ENCODE data around the gene CELF3.

CELF3 gene

GRCh38 chr1:151711044-151711800 lies 5.4 kb downstream of the CELF3 start:
- Histone ChIP-seq H3K27me3 (ENCODE audit: control insufficient read depth, insufficient read depth, low read length) (no peaks in the 10 kb centered on the region), H3K36me3 (ENCODE audit: control insufficient read depth, insufficient read depth, low read length) (no peaks in the 10 kb centered on the region), H3K27ac (ENCODE audit: low read depth, low read length) (no peak overlapping the region), H3K4me3 (ENCODE audit: low read depth, low read length) (no peak overlapping the region), H3K4me1 (ENCODE audit: control insufficient read depth, insufficient read depth, low read length) (no peaks in the 10 kb centered on the region), H3K9ac (ENCODE audit: low read depth, low read length) (no peak overlapping the region), H3K9me3 (ENCODE audit: control insufficient read depth, insufficient read depth, low read length) (no peaks in the 10 kb centered on the region)

GRCh38 chr1:151710187-151710840 lies 6.3 kb downstream of the CELF3 start:
- Histone ChIP-seq H3K4me1 (ENCODE audit: control insufficient read depth, insufficient read depth, low read length) (no peaks in the 10 kb centered on the region), H3K9me3 (ENCODE audit: control insufficient read depth, insufficient read depth, low read length) (no peaks in the 10 kb centered on the region), H3K9ac (ENCODE audit: low read depth, low read length) (no peak overlapping the region), H3K27ac (ENCODE audit: low read depth, low read length) (no peak overlapping the region), H3K4me3 (ENCODE audit: low read depth, low read length) (no peak overlapping the region), H3K36me3 (ENCODE audit: control insufficient read depth, insufficient read depth, low read length) (no peaks in the 10 kb centered on the region), H3K27me3 (ENCODE audit: control insufficient read depth, insufficient read depth, low read length) (no peaks in the 10 kb centered on the region)

DNA sequence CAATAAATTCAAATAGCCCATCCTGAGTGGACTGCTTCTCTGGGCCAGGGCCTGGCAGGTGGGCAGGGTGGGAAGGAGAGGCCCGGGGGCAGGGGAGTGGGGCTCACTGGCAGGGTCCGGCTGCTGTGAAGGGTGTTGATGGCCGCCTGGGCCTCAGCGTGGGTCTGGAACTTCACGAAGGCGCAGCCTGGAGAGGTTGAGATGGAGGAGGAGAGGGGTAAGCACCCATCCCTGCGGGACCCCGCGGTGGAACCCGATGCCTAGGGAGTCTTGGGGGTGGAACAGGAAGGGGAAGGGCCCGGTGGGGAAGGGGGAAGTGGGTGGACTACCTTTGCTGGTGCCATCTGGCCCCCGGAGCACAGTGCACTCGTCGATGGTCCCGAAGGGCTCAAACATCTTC lies 7.7 kb downstream of the CELF3 start:
- H3K27me3 ChIP-seq (ENCODE audit: control insufficient read depth, insufficient read depth, low read length), result no peaks in the 10 kb centered on the region
- H3K27ac ChIP-seq (ENCODE audit: low read depth, low read length), result no peak overlapping the region
- no peaks in the 10 kb centered on the region for H3K36me3 ChIP-seq (ENCODE audit: control insufficient read depth, insufficient read depth, low read length)
- H3K4me3 ChIP-seq (ENCODE audit: low read depth, low read length), result no peak overlapping the region
- H3K9me3 ChIP-seq (ENCODE audit: control insufficient read depth, insufficient read depth, low read length), result no peaks in the 10 kb centered on the region
- H3K4me1 ChIP-seq (ENCODE audit: control insufficient read depth, insufficient read depth, low read length), result no peaks in the 10 kb centered on the region
- H3K9ac ChIP-seq (ENCODE audit: low read depth, low read length), result no peak overlapping the region

GRCh38 chr1:151707541-151708065 lies 9.0 kb downstream of the CELF3 start:
- Histone ChIP-seq H3K4me3 (ENCODE audit: low read depth, low read length) (no peak overlapping the region), H3K27me3 (ENCODE audit: control insufficient read depth, insufficient read depth, low read length) (no peaks in the 10 kb centered on the region), H3K9ac (ENCODE audit: low read depth, low read length) (no peak overlapping the region), H3K27ac (ENCODE audit: low read depth, low read length) (no peak overlapping the region), H3K36me3 (ENCODE audit: control insufficient read depth, insufficient read depth, low read length) (no peaks in the 10 kb centered on the region), H3K9me3 (ENCODE audit: control insufficient read depth, insufficient read depth, low read length) (no peaks in the 10 kb centered on the region), H3K4me1 (ENCODE audit: control insufficient read depth, insufficient read depth, low read length) (no peaks in the 10 kb centered on the region)

DNA sequence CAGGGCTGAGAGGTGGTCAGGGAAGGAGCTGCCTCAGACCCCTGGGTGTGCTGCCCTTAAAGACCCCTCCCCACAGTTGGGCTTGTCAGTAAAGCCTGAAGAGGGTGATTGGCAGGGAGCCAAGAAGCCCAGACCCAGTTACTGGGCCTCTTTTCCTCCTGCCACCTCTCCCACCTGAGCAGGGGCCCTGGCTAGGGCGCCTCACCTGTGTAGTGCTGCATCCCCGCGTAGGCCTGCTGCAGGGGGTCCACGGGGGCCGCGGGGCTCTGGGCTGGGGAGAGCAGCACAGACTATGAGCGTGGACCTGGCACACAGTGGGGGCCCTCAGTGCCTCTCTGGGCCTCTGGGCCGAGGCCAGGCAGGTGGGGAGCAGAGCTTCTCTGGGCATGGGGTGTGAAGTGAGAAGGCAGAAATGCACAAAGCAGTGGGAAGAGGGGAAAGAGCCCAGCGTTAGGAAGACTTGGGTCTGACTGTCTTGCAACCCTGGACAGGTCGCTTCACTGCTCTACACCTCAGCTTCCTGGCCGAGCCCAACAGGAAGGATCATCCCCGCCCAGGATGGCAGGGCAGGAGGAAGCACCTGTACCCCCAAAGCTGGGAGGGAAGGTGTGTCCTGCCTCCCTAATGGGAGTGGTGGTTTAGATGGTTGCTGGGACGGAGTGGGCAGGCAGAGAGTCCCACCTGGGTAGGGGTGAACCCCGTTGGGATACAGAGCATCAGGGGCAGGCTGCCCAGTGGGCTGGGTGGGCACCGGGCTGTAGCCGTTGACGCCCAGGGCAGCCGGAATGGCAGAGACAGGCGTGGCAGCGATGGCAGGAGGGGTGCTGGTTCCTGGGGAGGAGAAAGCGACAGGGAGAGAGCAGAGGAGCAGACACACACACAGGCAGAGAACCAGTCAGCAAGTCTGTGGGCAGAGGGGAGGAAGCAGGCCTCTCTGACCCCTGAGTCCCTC lies 9.9 kb downstream of the CELF3 start:
- H3K27me3 ChIP-seq (ENCODE audit: control insufficient read depth, insufficient read depth, low read length), result no peaks in the 10 kb centered on the region
- H3K4me1 ChIP-seq (ENCODE audit: control insufficient read depth, insufficient read depth, low read length), result no peaks in the 10 kb centered on the region
- no peak overlapping the region for H3K4me3 ChIP-seq (ENCODE audit: low read depth, low read length)
- H3K36me3 ChIP-seq (ENCODE audit: control insufficient read depth, insufficient read depth, low read length), result no peaks in the 10 kb centered on the region
- H3K27ac ChIP-seq (ENCODE audit: low read depth, low read length), result no peak overlapping the region
- H3K9me3 ChIP-seq (ENCODE audit: control insufficient read depth, insufficient read depth, low read length), result no peaks in the 10 kb centered on the region
- no peak overlapping the region for H3K9ac ChIP-seq (ENCODE audit: low read depth, low read length)

DNA sequence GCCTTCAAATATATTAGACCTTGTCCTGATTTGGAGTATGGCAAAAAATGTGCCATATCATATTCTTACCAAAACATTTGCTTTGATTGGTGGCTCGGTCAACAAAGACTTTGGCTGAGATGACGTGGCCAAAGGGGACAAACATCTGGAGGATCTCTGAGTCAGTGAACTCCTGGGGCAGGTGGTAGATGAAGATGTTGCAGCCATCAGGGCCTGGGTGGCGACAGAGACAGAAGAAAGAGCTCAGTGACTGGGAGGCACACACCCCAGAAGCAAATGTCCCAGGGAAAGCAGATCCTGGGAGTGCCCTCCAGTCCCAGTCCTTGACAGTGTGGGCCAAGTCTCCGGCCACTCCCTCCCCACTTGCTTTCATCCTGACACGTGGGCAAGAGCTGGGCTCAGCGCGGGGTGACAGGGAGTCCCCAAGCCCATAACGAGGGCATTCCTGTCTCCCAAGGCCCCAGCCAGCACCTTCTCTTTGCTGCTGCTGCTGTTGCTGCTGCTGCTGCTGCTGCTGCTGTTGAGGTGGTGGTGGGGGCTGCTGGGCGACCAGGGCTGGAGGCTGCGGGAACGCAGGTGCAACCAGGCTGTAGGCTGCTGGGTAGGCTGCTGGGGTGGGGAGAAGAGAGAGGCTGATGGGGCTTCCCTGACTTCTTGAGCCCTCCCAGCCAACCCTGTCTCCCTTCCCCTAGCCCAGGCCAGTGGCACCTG lies 10.7 kb downstream of the CELF3 start:
- Histone ChIP-seq H3K27ac (ENCODE audit: low read depth, low read length) (no peak overlapping the region), H3K9ac (ENCODE audit: low read depth, low read length) (no peak overlapping the region), H3K4me3 (ENCODE audit: low read depth, low read length) (no peak overlapping the region), H3K9me3 (ENCODE audit: control insufficient read depth, insufficient read depth, low read length) (no peaks in the 10 kb centered on the region), H3K36me3 (ENCODE audit: control insufficient read depth, insufficient read depth, low read length) (peaks cover 6% of the 10 kb centered on the region), H3K27me3 (ENCODE audit: control insufficient read depth, insufficient read depth, low read length) (no peaks in the 10 kb centered on the region), H3K4me1 (ENCODE audit: control insufficient read depth, insufficient read depth, low read length) (no peaks in the 10 kb centered on the region)

GRCh38 chr1:151705146-151705545 lies 11.5 kb downstream of the CELF3 start:
- Histone ChIP-seq H3K36me3 (ENCODE audit: control insufficient read depth, insufficient read depth, low read length) (peaks cover 14% of the 10 kb centered on the region), H3K9ac (ENCODE audit: low read depth, low read length) (no peak overlapping the region), H3K4me1 (ENCODE audit: control insufficient read depth, insufficient read depth, low read length) (no peaks in the 10 kb centered on the region), H3K9me3 (ENCODE audit: control insufficient read depth, insufficient read depth, low read length) (no peaks in the 10 kb centered on the region), H3K27ac (ENCODE audit: low read depth, low read length) (no peak overlapping the region), H3K4me3 (ENCODE audit: low read depth, low read length) (no peak overlapping the region), H3K27me3 (ENCODE audit: control insufficient read depth, insufficient read depth, low read length) (no peaks in the 10 kb centered on the region)

DNA sequence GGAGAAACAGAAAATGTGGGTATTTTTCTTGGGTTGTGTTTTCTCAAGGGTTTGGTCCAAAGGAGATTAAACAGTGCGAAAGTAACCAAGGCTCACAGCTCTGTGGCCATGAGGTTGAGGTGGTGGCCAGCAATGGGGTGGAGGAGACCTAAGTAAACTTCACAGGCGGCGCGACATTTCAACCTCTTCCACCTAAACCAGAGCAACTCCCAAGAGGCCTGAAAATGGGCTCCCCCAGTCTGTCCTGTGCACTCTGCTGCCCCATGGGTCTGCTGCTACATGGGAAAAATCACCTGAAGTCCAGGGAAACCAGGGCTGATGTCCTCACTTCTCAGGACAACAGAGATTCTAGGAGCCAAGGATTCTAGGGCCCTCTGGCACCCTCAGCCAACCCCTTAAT lies 12.4 kb downstream of the CELF3 start:
- Histone ChIP-seq H3K4me3 (ENCODE audit: low read depth, low read length) (no peak overlapping the region), H3K27me3 (ENCODE audit: control insufficient read depth, insufficient read depth, low read length) (no peaks in the 10 kb centered on the region), H3K4me1 (ENCODE audit: control insufficient read depth, insufficient read depth, low read length) (no peaks in the 10 kb centered on the region), H3K9ac (ENCODE audit: low read depth, low read length) (no peak overlapping the region), H3K9me3 (ENCODE audit: control insufficient read depth, insufficient read depth, low read length) (no peaks in the 10 kb centered on the region), H3K27ac (ENCODE audit: low read depth, low read length) (no peak overlapping the region), H3K36me3 (ENCODE audit: control insufficient read depth, insufficient read depth, low read length) (peaks cover 23% of the 10 kb centered on the region)

DNA sequence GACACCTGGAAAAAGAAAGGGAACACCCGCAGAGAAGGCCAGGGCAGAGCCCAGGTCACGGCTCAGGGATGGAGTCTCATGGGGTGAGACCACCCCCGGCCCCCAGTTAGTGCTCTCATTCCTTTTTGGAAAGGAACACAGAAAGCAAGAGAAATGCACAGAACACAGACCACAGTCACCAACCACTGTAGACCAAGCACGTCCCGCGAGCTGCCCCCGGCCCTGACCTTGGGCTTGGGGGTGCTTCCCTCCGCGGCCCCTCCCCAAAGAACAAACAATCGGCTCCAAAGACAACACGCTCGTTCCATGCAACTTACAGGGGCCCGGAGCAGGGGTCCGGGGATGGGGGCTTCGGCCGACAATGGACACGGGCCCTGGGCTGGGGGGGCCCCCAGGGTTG lies 12.8 kb downstream of the CELF3 start:
- no peak overlapping the region for H3K27ac ChIP-seq (ENCODE audit: low read depth, low read length)
- peaks cover 27% of the 10 kb centered on the region for H3K36me3 ChIP-seq (ENCODE audit: control insufficient read depth, insufficient read depth, low read length)
- no peaks in the 10 kb centered on the region for H3K9me3 ChIP-seq (ENCODE audit: control insufficient read depth, insufficient read depth, low read length)
- no peaks in the 10 kb centered on the region for H3K4me1 ChIP-seq (ENCODE audit: control insufficient read depth, insufficient read depth, low read length)
- H3K9ac ChIP-seq (ENCODE audit: low read depth, low read length), result no peak overlapping the region
- H3K4me3 ChIP-seq (ENCODE audit: low read depth, low read length), result no peak overlapping the region
- no peaks in the 10 kb centered on the region for H3K27me3 ChIP-seq (ENCODE audit: control insufficient read depth, insufficient read depth, low read length)

DNA sequence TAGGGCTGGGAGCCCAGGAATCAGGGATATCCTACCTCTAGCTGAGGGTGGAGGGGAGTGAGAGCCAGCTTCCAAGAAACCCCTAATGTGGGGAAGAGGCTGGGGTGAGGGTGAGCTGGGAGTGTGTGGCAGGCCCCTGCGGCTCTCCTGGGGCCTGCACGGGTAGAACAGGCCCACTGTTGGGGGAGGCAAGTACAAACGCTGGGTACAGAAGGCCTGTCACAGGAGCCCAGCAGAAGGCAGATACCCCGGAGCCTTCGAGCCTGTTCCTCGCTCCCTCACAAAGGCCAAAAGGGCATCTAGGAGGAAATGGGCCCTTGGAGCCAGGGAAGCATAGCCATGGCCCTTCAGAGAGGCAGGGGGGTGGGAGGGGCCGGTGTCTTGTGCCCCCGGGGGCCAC lies 13.7 kb downstream of the CELF3 start:
- H3K36me3 ChIP-seq (ENCODE audit: control insufficient read depth, insufficient read depth, low read length), result peaks cover 35% of the 10 kb centered on the region
- no peak overlapping the region for H3K9ac ChIP-seq (ENCODE audit: low read depth, low read length)
- H3K4me3 ChIP-seq (ENCODE audit: low read depth, low read length), result no peak overlapping the region
- no peaks in the 10 kb centered on the region for H3K9me3 ChIP-seq (ENCODE audit: control insufficient read depth, insufficient read depth, low read length)
- no peak overlapping the region for H3K27ac ChIP-seq (ENCODE audit: low read depth, low read length)
- H3K4me1 ChIP-seq (ENCODE audit: control insufficient read depth, insufficient read depth, low read length), result no peaks in the 10 kb centered on the region
- no peaks in the 10 kb centered on the region for H3K27me3 ChIP-seq (ENCODE audit: control insufficient read depth, insufficient read depth, low read length)

All from HUES48 (cell line).